GM23338 (cell line): ENCODE data around the gene LRRC57. TPM values are rescaled to one million over a fixed set of nuclear protein-coding genes. Genes with fewer than 3 reads are reported as not detected.

Source experiments
- ATAC-seq: fragments of 200-7000 bp; cut with Tn5 transposase; 3 replicates; pipeline ENCODE4 v1.9.1; 2020
- DNase-seq: peaks from one replicate; pipeline ENCODE4 v3.0.0-alpha.2; 2015; ENCODE audit warnings: low spot score
- H2AFZ ChIP-seq: fragments of 200-600 bp; sonication (generic); 2 replicates; pipeline ENCODE4 v1.8.0; 2016; ENCODE audit warnings: antibody characterized with exemption, mild to moderate bottlenecking, moderate library complexity
- H3F3A ChIP-seq: fragments of 200-600 bp; sonication (generic); replicated peaks from 2 replicates; pipeline ENCODE4 v1.8.0; 2017; ENCODE audit warnings: antibody characterized with exemption, mixed run types, low read depth
- H3K27ac ChIP-seq: fragments of 200-600 bp; sonication (generic); 2 replicates; pipeline ENCODE4 v1.6.1; 2016; ENCODE audit warnings: low read depth
- H3K27me3 ChIP-seq: fragments of 200-600 bp; sonication (generic); 2 replicates; pipeline ENCODE4 v1.8.0; 2016; ENCODE audit warnings: mild to moderate bottlenecking, mixed run types, moderate library complexity; ENCODE audit not compliant: insufficient read depth
- H3K36me3 ChIP-seq: fragments of 200-600 bp; sonication (generic); 2 replicates; pipeline ENCODE4 v1.8.0; 2016; ENCODE audit warnings: mild to moderate bottlenecking; ENCODE audit not compliant: insufficient read depth
- H3K4me1 ChIP-seq: fragments of 200-600 bp; sonication (generic); 2 replicates; pipeline ENCODE4 v1.8.0; 2016; ENCODE audit warnings: mild to moderate bottlenecking, moderate library complexity; ENCODE audit not compliant: insufficient read depth
- H3K4me2 ChIP-seq: fragments of 200-600 bp; sonication (generic); 2 replicates; pipeline ENCODE4 v1.7.1; 2017; ENCODE audit warnings: mixed run types
- H3K4me3 ChIP-seq: fragments of 200-600 bp; sonication (generic); 2 replicates; pipeline ENCODE4 v1.6.1; 2016; ENCODE audit warnings: mixed run types
- H3K79me2 ChIP-seq: fragments of 200-600 bp; sonication (generic); replicated peaks from 2 replicates; pipeline ENCODE4 v1.8.0; 2017; ENCODE audit warnings: mild to moderate bottlenecking; ENCODE audit not compliant: insufficient read depth
- H3K9me2 ChIP-seq: fragments of 200-600 bp; sonication (generic); 2 replicates; pipeline ENCODE4 v1.8.0; 2017; ENCODE audit not compliant: insufficient read depth
- H4K20me1 ChIP-seq: fragments of 200-600 bp; sonication (generic); replicated peaks from 2 replicates; pipeline ENCODE4 v1.8.0; 2017; ENCODE audit warnings: mild to moderate bottlenecking; ENCODE audit not compliant: insufficient read depth
- H3K27ac Mint-ChIP-seq: 2 replicates; pipeline ENCODE4 v1.8.0; 2020; ENCODE audit warnings: inconsistent platforms, mild to moderate bottlenecking, moderate library complexity, mixed read lengths
- H3K27me3 Mint-ChIP-seq: 3 replicates; pipeline ENCODE4 v1.8.0; 2022; ENCODE audit warnings: low read depth, mild to moderate bottlenecking, moderate library complexity, mixed read lengths, inconsistent platforms; ENCODE audit not compliant: insufficient read depth, poor library complexity
- H3K36me3 Mint-ChIP-seq: 3 replicates; pipeline ENCODE4 v1.8.0; 2021; ENCODE audit warnings: low read depth, mild to moderate bottlenecking, inconsistent platforms, moderate library complexity, mixed read lengths
- H3K4me1 Mint-ChIP-seq: 3 replicates; pipeline ENCODE4 v1.8.0; 2020; ENCODE audit warnings: mild to moderate bottlenecking, inconsistent platforms, mixed read lengths
- H3K4me3 Mint-ChIP-seq: 3 replicates; pipeline ENCODE4 v1.8.0; 2021; ENCODE audit warnings: moderate library complexity, mild to moderate bottlenecking, inconsistent platforms, mixed read lengths
- H3K9me3 Mint-ChIP-seq: 3 replicates; pipeline ENCODE4 v1.8.0; 2020; ENCODE audit warnings: moderate library complexity, mild to moderate bottlenecking, inconsistent platforms, mixed read lengths
- CTCF ChIP-seq, 2 experiments: fragments of 200-600 bp in 1 of 2; sonication (generic) in 1 of 2; conservative IDR thresholded peaks; 2 replicates each; pipeline versions ENCODE4 v1.5.1 to v1.6.1; 2016 to 2017; ENCODE audit warnings: antibody characterized with exemption in 2 of 2, low read depth in 2 of 2, mild to moderate bottlenecking in 2 of 2, moderate library complexity in 1 of 2
- JUNB ChIP-seq: IDR thresholded peaks from one replicate; pipeline ENCODE4 v1.6.1; 2016; ENCODE audit warnings: antibody characterized with exemption; ENCODE audit not compliant: unreplicated experiment
- NANOG ChIP-seq: IDR thresholded peaks from 2 replicates; pipeline ENCODE4 v1.6.1; 2016; ENCODE audit warnings: antibody characterized with exemption, borderline replicate concordance
- POLR2AphosphoS5 ChIP-seq: IDR thresholded peaks from 2 replicates; pipeline ENCODE4 v1.6.1; 2016; ENCODE audit warnings: antibody characterized with exemption, low read depth
- REST ChIP-seq: IDR thresholded peaks from one replicate; pipeline ENCODE4 v1.6.1; 2018; ENCODE audit warnings: antibody characterized with exemption; ENCODE audit not compliant: unreplicated experiment
- polyA plus RNA-seq: library from polyadenylated mRNA; unstranded; fragments of >200 nt; fragmentation: Nextera tagmentation; extraction: Ambion mirVana; gene quantifications from 2 replicates; pipeline ENCODE4 v1.2.1, GENCODE V29; 2016
- total RNA-seq: library from RNA; depleted of rRNA; stranded (reverse); fragments of >200 nt; shearing (Covaris generic); gene quantifications from 2 replicates; pipeline ENCODE4 v1.2.3, GENCODE V29; 2014

LRRC57 gene
- total and polyA plus RNA-seq, 2 experiments from 2014 or later: 5.4 to 9.0 TPM

GRCh38 chr15:42592716-42593115 is 44.1 kb upstream of the LRRC57 start:
- H2AFZ ChIP-seq: no peak overlapping the region
- Mint-ChIP-seq H3K4me1 (peaks cover 9% of the 10 kb centered on the region), H3K36me3 (peaks cover 2% of the 10 kb centered on the region; the same call in 1 of the 3 replicates), H3K4me3 (no peak overlapping the region), H3K27me3 (no peaks in the 10 kb centered on the region), H3K27ac (no peak overlapping the region), H3K9me3 (no peaks in the 10 kb centered on the region)
- H3K9me2 ChIP-seq: no peaks in the 10 kb centered on the region
- no peaks in the 10 kb centered on the region for H3K79me2 ChIP-seq
- no peak for TF ChIP-seq POLR2AphosphoS5
- TF ChIP-seq JUNB: no peak
- no peak for TF ChIP-seq REST
- no peak for TF ChIP-seq CTCF (conservative IDR thresholded peaks at IDR 0.05; ENCODE audit: low read depth in 2 of 2)
- no peak for DNase-seq
- H3K4me2 ChIP-seq: no peak overlapping the region
- no peak for ATAC-seq
- H3K36me3 ChIP-seq: no peaks in the 10 kb centered on the region
- no peak overlapping the region for H3K4me3 ChIP-seq
- no peaks in the 10 kb centered on the region for H3F3A ChIP-seq
- H4K20me1 ChIP-seq: no peaks in the 10 kb centered on the region
- no peaks in the 10 kb centered on the region for H3K27me3 ChIP-seq
- no peaks in the 10 kb centered on the region; the same call in 1 of the 2 replicates for H3K4me1 ChIP-seq
- H3K27ac ChIP-seq: no peak overlapping the region

- ATAC-seq: peak; percentile 86
- H2AFZ ChIP-seq: no peak overlapping the region
Observed at GRCh38 chr15:42591238-42591934, 42.8 kb upstream of the LRRC57 start.

More at GRCh38 chr15:42591238-42591934, 42.8 kb upstream of the LRRC57 start:
- Histone ChIP-seq H3K9me2 (no peaks in the 10 kb centered on the region), H3K27ac (no peak overlapping the region), H3F3A (no peaks in the 10 kb centered on the region), H3K79me2 (no peaks in the 10 kb centered on the region), H3K4me3 (no peak overlapping the region), H3K27me3 (no peaks in the 10 kb centered on the region), H3K4me2 (no peak overlapping the region), H4K20me1 (no peaks in the 10 kb centered on the region), H3K4me1 (no peaks in the 10 kb centered on the region; the same call in 1 of the 2 replicates), H3K36me3 (no peaks in the 10 kb centered on the region)
- Mint-ChIP-seq H3K27me3 (no peaks in the 10 kb centered on the region), H3K4me1 (peaks cover 9% of the 10 kb centered on the region), H3K9me3 (no peaks in the 10 kb centered on the region), H3K27ac (no peak overlapping the region), H3K4me3 (no peak overlapping the region), H3K36me3 (peaks cover 2% of the 10 kb centered on the region; the same call in 1 of the 3 replicates)
- peak; percentile 53 for DNase-seq
- TF ChIP-seq NANOG (no peak), CTCF (conservative IDR thresholded peaks at IDR 0.05; ENCODE audit: low read depth in 2 of 2) (peak; percentile 36 to 52)
